Measurements from ENCODE around the gene DCAF15.

DNA sequence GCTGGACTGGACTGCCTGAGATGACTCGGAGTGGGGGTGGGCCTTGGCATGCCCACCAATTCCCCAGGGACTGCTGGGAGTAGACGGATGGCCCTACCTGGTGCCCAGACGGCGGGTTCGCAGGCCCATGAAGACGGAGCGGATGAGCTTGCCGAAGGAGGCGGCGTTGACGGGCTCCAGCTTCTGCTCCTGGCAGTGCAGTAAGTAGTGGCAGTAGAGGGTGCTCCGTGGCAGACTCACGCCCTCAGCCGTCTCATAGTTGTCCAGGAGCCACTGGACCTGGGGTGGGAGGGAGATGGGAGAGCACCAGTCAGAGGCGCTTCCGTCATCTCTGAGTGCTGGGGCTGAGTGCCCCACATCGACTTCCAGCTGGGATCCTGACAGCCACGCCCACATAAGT lies 17.6 kb downstream of the DCAF15 start:
- TF ChIP-seq CTCF (IDR thresholded peaks at IDR 0.05): no peak
- TF ChIP-seq EZH2 (IDR thresholded peaks at IDR 0.05): no peak
